Right lobe of liver (tissue), 4 donors: Measurements from ENCODE around the gene PNPLA5.

Experiments
- POLR2A ChIP-seq: fragments of 450-650 bp; IDR thresholded peaks from one replicate; pipeline ENCODE4 v1.6.1; 2017; ENCODE audit warnings: antibody characterized with exemption, mild to moderate bottlenecking
- TF ChIP-seq, protein P1 (sequence below), 4 donors: fragments of 200-600 bp in 3 of 4; fragments of 450-650 bp in 1 of 4; IDR thresholded peaks; one replicate each; pipeline versions ENCODE4 v1.5.1 to v1.8.0; 2016 to 2022; ENCODE audit warnings: antibody characterized with exemption in 4 of 4, mild to moderate bottlenecking in 2 of 4
- donor health status: DM: no; HTN: no; CAD: no.
- donor health status: DM: no; HTN: no; CAD: no.
- donor health status: DM: no; HTN: yes; CAD: no.

- TF ChIP-seq, protein P1, sequence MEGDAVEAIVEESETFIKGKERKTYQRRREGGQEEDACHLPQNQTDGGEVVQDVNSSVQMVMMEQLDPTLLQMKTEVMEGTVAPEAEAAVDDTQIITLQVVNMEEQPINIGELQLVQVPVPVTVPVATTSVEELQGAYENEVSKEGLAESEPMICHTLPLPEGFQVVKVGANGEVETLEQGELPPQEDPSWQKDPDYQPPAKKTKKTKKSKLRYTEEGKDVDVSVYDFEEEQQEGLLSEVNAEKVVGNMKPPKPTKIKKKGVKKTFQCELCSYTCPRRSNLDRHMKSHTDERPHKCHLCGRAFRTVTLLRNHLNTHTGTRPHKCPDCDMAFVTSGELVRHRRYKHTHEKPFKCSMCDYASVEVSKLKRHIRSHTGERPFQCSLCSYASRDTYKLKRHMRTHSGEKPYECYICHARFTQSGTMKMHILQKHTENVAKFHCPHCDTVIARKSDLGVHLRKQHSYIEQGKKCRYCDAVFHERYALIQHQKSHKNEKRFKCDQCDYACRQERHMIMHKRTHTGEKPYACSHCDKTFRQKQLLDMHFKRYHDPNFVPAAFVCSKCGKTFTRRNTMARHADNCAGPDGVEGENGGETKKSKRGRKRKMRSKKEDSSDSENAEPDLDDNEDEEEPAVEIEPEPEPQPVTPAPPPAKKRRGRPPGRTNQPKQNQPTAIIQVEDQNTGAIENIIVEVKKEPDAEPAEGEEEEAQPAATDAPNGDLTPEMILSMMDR (IDR thresholded peaks at IDR 0.05) = no peak
- no peak for TF ChIP-seq POLR2A
Observed at GRCh38 chr22:43858156-43858895, 33.5 kb downstream of the PNPLA5 start.
